HK-2 (cell line): ENCODE data around the gene SHANK2.

Source experiments
- DNase-seq: peaks from one replicate; pipeline ENCODE4 v3.0.0-alpha.2; 2018; ENCODE audit not compliant: unreplicated experiment

SHANK2 gene

DNA sequence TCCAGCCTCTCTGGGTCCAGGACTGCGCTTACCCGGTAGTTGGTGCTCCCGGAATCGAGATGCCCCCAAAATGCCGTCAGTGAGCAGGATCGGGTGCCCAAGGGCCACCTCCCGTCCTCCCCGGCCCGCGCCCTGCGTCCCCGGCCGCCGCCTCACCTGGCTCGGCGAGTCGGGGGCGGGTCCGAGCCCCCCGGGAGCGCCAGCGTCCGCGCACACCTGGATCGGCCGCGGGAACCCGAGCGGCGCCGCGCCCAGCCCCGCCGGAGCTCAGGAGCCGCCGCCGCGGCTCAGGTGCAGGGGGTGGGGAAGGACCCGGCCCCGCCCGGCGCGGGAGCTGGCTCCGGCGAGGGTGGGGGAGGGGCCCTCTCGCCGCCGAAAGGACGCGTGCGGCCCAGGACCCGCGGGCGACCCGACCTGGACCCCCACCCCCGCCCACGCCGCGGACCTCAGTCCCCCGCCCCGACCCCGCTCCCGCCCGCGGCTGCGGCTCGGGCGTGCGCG is at the start of gene SHANK2:
TSS of gene SHANK2 (minus strand) at position 309 of the 501 bp plus-strand sequence. CDS start 105,251 bp downstream, outside the sequence.
- peak; percentile 35 for DNase-seq

DNA sequence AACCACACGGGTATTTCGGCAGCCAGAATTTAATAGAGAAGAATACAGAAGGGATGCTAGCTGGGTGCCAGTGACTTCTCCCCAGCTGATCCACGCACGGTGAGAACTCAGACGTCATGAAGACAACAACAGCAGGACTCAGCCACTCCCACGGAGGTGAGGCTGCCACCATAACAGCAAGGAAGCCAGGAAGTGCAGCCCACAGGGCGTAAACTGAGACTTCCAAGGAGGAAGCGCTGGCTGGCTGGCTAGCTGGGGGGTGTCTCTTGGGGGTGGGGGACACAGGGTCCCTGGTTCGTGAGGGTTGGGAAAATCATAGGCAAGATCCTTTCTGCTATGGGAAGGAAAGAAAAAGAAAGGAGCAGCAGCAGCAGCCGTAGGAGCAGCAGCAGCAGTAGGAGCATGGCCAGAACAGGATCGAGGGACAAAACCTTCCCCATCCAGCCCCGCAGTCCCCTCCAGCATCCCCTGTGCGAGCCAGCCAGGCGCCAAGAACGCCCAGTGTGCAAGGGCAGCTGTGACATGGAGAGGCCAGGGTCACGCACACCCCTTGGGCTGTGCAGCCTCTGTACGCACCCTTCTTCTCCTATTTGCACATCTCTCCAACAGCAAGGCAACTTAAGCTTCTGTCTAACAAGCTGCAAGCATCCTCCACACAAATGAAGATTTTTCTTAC is 49.6 kb upstream of the SHANK2 start:
- no peak for DNase-seq

DNA sequence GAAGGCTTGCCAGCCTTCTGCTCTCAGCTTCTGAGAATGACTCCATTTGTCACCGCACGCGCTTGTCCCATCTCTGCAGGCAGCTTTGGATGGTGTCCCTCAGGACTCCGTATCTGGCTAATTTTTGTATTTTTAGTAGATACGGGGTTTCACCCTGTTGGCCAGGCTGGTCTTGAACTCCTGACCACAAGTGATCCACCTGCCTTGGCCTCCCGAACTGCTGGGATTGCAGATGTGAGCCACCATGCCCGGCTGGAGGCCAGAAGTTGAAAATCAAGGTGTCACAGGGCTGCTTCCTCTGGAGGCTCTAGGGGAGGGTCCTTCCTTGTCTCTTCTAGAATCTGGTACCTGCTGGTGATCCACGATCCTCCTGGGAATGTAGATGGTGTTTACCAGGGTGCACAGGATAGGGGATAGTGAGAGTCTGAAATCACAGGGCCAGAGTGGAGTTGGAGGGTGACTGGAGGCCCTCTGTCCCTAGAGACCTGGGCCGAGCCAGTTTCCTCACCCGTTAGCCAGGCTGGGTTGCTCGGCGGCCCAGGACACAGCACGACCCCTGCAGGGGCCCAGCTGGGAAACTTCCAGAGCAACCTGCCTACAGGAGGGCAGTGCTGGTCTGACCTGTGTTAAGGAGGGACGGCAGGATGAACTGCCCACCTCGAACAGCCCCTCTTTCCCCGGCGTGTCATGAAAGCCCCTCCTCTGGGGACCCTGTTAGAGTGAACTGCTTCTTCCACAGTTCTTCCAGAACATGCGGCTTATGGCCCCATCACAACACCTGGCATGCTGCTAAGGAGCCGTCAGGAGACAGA is 48.9 kb upstream of the SHANK2 start:
- no peak for DNase-seq

DNA sequence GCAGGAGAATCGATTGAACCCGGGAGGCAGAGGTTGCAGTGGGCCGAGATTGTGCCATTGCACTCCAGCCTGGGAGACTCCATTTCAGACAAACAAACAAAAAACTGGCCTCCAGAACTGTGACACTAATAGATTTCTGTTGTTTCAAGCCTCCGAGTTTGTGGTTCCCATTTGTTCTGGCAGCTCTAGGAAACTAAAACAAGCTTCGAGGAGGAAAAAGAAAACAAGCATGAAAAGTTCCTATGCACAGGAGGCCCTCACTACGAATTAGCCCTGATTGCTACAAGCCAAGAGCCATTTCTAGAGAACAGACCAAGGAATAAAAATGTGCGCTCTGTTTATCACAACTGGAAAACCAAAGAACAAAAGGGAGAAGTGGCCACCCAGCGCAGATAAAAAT is 47.8 kb upstream of the SHANK2 start:
- no peak for DNase-seq

DNA sequence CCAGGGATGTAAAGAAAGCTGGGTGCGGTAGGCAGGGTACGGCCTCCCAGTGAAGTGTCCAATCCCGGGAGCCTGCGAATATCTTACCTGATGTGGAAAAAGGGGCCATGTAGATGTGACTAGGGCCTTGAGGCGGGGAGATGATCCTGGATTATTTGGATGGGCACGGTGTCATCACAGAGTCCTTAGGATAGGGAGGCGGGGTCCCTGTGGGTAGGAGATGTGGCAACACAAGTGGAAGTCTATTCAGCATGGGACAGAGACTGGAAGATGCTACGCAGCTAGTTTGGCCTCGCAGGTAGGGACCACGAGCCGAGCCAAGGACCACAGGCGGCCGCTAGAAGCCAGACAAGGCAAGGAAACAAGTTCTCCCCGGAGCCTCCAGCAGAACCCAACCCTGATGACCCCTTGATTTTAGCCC is 46.4 kb upstream of the SHANK2 start:
- no peak for DNase-seq

DNA sequence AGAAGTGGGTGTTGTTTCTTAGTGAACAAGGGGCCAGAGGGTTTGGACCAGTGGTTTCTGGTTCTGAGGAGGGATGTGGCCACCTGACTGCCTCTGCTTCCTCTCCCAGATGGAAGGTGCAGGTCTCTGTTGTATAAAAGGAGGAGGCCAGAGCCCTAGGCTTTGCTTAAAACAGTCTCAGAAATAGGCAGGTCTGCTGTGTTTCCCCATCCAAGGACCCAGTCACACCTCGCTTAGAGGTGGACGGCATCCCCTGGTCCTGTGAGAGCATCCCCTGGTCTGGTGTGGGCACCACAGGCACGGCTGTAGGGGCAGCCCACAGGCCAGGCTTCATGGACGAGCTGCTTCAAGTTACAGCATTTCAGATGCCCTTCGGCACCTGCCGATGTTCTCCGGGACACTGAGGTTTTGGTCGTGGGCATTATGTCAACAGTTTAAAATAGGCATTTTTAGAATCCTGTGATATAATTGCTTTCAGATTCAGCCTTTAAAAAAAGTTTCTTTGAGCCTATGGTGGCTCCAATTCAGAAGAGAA is 45.7 kb upstream of the SHANK2 start:
- no peak for DNase-seq

DNA sequence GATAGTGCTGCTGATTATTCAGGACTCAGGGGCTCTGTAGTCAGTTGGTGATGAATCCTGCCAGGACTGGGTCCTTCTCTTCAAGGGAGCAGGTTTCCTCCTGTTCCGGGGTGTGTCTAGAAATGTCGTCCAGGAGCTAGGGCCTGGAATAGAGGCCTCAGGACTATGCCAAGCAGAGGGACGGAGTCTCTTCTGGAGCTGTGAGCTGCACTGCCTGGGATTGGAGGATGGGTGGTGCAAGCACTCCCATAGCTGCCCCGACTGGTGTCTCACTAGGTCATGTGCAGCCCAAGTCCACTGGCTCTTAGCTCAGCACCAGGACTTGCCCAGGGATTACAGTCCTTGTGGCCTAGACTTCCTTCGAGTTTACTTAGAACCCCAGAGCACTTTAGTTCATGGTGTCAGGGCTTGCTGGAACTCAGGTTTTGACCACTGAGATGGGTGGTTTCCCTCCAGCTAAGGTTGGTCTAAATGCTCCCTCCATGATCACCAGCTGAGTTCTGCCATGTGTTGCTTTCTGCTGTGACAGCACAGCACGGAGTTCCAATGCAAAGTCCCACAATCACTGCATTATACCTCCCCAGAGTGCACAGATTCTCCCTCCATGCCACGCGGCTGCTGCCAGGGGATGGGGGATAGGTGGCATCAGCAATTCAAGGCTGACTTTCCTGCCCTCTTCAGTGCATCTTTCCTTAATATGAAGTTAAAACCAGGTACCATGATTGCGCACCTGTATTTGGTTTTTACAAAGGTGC is 42.6 kb upstream of the SHANK2 start:
- DNase-seq: no peak

DNA sequence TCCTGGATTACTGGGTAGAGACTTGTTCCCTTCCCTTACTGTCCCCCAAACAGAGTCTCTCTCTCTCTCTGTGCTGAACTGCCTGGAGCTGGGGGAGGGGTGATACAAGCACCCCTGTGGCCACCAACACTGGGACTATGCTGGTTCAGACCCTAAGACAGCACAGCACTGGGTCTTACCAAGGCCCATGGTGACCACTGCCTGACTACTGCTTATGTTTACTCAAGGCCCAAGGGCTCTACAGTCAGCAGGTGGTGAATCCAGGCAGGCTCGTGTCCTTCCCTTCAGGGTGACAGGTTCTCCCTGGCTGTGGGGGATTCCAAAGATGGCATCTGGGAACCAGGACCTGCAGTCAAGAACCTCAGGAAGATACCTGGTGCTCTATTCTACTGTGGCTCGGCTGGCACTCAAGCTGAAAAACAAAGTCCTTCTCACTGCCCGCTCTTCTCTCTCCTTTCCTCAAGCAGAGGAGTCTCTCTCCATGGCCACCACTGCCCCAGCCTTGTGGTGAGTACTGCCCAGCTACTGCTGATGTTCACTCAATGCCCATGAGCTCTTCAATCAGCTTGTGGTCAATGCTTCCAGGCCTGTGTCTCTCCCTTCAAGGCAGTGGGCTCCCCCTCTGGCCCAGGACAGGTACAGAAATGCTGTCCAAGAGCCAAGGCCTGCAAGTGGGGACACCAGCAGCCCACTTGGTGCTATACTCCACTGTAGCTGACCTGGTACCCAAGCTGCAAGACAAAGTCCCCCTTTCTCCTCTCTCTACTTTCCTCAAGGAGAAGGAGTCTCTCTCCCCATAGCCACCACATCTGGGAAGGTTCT is 41.8 kb upstream of the SHANK2 start:
- no peak for DNase-seq

DNA sequence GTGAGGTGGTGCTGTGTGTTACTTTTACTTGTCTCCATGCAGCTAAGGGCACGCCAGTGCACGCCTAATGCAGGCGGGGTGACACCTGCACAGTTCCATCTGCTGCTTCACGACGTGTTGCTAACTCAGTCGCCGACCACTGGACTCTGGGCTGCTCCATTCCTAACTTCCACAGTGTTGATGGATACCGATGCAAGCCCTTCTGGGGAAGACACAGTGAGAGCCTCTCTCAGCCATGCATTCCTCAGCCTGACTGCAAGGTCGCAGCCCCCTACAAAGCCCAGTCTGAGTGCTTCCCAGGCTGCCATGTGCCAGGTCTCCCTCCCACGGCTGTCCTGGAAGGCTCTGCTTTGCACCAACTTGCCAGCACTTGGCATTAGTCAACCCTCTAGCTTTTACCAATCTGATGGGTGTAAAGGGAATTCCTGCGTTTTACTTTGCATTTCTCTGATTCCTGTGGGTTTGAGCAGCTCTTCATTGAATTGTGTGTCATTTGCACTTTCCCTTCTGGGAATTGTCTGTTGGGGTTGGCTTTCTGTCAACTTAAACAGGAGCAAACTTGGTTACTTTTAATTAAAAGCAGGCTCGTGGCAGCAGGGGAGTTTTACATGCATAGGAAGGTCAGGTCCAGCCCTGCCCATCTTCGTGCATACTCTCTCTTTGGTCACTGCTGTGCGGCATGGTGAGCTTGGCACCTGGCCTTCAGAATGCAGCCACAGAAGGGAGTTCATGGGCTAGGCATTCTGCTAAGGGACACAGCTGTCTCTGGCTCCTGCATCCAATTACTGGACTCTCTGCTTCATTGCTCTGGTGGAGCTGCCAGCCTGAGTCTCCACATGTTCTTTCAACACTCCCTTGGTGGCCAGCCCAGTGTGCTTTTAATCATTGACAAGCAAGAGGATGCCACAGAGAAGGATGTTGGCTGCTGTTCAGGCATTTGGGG is 34.6 kb upstream of the SHANK2 start:
- peak; percentile 52 for DNase-seq

DNA sequence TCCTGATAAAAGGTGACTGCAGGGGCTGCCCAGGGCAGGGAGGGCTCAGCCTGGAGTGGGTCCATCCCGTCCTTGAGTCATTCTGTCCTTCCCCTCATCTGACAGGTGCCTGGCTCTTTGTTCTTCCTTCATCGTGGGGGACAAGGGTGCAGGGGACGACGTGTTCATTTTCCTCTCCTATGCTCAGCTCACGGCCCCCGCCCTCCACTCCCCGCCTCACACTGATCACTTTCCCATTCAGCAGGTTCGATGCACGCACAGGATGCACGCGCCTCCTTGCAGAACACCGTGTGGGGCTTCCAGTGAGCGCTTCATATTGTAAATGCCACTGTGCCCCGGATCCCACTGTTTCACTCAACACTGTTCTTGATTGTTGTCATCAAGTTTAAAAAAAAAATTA is 32.7 kb upstream of the SHANK2 start:
- no peak for DNase-seq

DNA sequence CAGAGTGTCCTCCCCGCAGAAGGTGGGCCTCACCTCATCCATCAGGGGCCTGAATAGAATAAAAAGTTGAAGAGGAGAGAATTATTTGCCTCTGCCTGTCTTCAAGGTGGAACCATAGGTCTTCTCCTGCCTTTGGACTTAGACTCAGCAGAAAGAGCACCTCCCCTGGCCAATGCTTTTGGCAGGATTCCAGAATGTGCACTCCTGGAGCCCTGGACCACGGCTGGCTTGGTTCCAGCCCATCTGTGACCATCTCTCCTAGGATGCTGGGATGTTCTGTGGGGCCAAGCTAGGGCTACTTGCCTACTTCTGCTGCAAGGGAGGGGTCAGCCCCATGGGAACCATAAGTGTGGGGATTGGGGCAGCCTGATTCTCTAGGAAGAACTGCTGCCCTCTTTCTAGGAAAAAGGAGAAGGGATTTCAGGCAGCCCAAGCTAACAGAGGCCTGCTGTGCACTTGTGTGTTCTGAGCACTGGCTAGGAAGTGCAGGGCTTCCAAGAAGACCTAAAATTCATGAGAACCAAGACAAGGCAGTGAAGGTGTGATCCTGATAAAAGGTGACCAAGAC is 32.2 kb upstream of the SHANK2 start:
- no peak for DNase-seq

DNA sequence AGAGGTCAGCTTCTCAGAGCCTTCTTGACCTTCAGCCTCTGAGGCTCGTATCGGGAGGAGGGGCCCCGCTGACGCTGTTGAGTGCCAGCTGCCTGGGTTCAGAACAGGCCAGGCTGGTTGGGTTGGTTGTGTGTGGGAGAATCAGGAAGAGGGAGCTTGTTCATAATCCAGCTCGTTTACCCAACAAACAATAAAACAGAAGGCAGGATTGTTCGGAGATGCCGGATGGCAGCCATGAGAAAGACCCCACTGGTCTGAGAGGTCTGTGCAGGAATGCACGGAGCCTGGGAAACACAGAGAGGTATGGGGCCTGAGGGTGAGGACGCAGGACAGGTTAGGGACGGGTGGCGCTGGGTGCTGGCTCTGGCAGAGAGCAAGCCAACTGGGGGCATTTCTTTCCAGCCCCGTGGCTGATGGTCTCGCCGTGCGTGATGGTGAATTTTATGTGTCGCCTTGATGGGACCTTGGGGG is 31.6 kb upstream of the SHANK2 start:
- no peak for DNase-seq

DNA sequence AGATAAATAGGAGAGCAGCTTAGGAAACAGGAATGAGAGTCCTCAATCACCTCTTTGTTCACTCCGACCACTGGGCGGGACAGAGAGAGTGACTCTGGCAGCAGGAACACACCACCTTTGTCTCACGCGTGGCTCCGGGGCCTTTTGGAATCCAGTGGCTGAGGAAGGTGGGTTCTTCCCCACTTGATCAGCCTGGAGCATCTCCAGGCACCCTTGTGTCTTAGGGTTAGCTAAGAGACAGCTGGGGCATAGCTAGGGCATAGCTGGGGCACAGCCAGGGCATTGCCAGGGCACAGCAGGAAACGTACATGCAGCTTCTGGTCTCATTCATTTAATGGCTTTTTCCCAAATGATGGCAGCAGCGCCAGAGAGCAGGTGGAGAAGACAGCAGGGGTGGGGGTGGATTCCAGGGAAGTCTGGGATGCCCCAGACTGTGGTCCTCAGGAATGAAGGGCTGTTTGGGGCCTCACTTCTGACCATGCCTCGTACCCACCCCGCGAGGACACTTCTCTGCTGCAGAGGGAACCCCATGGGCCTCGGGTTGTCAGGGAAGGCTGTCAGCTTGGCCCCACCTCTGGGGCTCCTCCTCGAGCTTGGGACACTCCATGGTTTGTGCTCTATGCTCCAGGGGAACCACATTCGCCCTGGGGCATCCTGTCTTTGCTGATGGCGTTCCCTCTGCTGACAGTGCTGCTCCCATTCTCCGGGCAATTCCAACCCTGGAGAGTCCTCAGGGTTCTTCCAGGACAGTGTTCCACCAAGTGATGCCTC is 30.4 kb upstream of the SHANK2 start:
- no peak for DNase-seq

DNA sequence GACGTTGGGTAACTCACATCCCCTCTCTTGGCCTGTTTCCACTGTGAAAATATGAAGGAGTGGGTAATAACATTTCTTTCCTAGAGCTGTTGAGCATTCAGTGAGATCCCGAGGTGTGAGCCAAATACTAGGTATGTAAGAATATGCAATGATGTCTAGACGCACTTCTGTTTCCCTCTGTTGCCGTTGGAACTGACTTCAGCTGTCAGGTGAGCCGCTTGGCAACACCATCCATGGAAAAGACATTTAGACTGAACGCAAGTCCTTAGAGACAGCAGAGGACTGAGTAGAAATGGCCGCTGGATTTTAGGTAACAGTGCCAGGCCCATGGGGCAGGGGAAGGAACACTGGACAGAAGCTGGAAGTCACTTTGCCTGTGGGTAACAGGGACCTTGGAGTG is 29.5 kb upstream of the SHANK2 start:
- no peak for DNase-seq

DNA sequence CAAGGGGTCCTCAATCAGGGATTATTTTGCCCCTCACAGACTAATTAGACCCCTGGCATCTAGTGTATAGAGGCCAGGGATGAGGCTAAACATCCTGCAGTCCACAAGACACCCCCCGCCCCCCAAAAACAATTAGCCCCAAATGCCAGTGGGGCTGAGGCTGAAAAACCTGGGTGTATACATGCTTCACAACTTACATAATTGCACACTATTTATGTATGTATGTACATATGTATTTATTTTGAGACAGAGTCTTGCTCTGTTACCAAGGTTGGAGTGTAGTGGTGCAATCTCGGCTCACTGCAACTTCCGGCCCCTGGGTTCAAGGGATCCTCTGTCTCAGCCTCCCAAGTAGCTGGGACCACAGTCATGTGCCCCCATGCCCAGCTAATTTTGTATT is 28.8 kb upstream of the SHANK2 start:
- no peak for DNase-seq

DNA sequence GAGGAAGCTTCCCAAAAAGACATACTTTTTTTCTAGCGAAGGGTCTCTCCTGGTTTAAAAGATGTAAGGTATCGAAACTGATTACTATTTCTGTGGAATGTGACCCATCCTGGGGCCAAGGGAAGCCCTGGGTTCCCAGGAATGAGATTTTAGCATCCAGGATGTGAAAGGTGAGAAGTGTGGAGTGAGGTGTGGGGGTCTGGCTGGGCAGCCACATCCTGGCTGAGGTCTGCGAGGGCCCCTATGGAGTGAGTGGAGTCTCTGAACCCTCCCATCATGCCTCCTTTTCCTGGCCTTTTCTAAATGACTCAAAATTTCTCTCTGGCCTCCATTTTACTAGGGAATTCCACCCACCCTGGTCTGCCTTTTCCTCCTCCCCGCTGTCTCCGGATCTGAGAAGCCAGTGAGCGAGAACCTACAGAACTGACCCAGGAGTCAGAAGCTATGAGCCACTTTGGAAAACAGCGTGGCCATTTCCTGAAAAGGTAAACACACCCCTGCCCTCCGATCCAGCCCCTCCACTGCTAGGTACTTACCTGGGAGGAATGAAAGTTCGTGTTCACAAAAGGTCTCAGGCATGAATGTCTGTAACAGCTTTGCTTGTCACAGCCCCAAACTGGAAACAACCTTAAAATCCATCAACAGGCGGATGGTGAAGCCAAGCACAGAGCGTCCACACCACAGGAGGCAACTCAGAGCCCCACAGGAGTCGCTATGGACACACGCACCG is 27.7 kb upstream of the SHANK2 start:
- DNase-seq: no peak

DNA sequence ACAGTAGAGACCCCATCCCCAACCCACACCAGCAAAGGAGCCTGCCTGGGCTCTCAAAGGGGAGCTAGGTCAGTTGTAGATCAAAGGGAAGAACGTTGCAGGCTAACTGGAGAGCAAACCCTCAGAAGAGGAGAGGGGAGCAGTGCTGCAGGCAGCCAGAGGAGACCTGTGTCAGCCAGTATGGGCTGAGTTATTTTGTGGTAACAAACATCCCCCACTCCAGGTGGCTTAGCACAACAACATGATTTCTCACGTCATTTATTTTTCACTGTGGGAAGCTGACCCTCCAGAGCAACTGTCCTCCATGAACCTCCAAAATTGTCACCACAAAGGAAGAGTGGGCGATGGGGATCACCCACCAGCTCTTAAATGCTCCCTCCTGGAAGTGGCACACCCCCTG is 19.8 kb upstream of the SHANK2 start:
- no peak for DNase-seq
